Measurements from ENCODE around the gene NECTIN1. TPM values are rescaled to one million over a fixed set of nuclear protein-coding genes. Genes with fewer than 3 reads are reported as not detected.

Gene NECTIN1
- total RNA-seq, 1 donor = 12.7 TPM

GRCh38 chr11:119645018-119645417 lies 84.0 kb downstream of the NECTIN1 start:
- no peak for DNase-seq (ENCODE audit: low read depth in 2 of 3, low spot score in 2 of 3)

DNA sequence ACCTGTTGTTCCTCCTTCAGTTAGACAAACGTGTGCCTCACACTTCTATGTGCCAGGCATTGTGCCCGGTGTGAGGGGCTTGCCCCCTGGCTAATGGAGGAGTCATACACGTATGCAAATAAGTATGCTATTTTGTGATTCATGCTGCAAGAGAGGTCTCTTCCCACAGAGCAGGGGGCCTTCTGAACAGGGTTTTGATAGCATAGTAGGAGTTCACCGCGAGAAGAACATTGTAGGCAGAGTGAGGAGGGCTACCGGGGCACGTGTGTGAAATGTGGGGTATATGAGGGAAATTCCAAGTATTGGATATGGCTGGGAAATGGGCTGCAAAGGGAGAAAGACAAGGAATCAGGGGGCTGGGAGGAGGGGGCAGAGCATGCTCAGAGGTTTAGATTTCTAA lies 84.5 kb downstream of the NECTIN1 start:
- DNase-seq (ENCODE audit: low read depth in 2 of 3, low spot score in 2 of 3) = no peak

GRCh38 chr11:119643876-119644225 lies 85.1 kb downstream of the NECTIN1 start:
- DNase-seq (ENCODE audit: low read depth in 2 of 3, low spot score in 2 of 3) = no peak

DNA sequence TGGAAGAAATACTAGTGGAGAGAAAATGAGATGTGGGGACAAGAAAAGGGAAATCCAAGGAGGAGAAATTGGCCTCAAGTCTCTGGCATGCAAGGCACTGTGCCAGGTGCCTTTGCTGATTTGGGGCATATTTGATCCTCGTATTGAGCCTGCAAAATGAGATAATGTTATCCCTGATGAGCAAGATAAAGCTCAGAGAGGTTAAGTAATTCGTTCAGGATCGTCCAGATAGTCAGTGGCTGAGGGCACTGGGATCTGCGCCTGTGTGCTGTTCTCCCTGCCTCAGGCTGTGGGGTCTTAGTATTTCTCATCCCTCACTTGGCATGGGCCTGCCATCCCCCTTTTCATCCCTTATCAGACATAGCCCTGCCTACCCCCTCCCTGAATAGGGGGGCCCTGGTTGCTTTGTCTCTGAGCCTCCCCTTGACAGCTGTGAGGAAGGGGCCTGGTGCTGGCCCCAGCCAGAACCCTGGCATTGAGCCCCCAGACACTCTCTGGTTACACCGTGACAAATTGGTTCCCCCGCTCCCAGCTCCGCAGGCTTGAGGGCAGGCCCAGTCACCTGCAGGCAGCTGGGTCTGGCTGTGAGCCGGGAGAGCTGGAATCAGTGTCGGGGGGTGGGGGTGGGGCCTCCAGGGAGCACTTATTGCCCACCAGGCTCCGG lies 85.7 kb downstream of the NECTIN1 start:
- DNase-seq (ENCODE audit: low read depth in 2 of 3, low spot score in 2 of 3) = no peak

GRCh38 chr11:119641983-119642745 lies 86.8 kb downstream of the NECTIN1 start:
- peak in 2 of 3 donors; percentile 14 to 40 for DNase-seq (ENCODE audit: low read depth in 2 of 3, low spot score in 2 of 3)

GRCh38 chr11:119640541-119640940 lies 88.5 kb downstream of the NECTIN1 start:
- no peak for DNase-seq (ENCODE audit: low read depth in 2 of 3, low spot score in 2 of 3)

DNA sequence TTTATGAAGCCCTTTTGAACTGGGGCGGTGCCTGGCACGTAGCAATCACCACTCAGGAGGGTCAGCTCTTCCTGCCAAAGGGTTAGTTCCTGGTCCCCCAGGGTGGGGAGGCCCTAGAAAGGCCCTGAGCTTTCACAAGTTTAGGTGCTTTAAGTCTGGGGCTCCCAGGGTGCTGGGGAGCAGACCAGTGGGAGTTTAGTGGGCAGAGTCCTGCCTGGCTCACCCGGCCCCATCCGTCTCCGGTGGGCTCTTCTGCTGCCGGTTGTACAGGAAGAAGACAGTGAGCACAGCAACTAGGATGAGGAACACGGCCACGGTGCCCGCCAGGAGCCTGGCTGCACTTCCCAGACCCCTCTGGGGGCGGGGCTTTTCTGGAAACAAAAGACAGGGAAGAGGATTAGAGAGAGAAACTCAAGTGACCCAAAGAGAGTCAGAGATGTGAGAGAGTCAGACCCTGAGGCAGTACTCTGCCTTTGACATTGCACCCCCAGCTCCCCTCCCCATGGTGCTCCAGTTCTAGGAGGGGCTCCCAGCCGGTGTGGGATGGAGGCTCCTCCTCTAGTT lies 89.3 kb downstream of the NECTIN1 start:
- no peak for DNase-seq (ENCODE audit: low read depth in 2 of 3, low spot score in 2 of 3)

GRCh38 chr11:119638851-119639250 lies 90.1 kb downstream of the NECTIN1 start:
- DNase-seq (ENCODE audit: low read depth in 2 of 3, low spot score in 2 of 3) = no peak

GRCh38 chr11:119637481-119637880 lies 91.5 kb downstream of the NECTIN1 start:
- peak in 2 of 3 donors; percentile 11 to 28 for DNase-seq (ENCODE audit: low read depth in 2 of 3, low spot score in 2 of 3)

GRCh38 chr11:119635776-119636175 lies 93.2 kb downstream of the NECTIN1 start:
- DNase-seq (ENCODE audit: low read depth in 2 of 3, low spot score in 2 of 3) = no peak

DNA sequence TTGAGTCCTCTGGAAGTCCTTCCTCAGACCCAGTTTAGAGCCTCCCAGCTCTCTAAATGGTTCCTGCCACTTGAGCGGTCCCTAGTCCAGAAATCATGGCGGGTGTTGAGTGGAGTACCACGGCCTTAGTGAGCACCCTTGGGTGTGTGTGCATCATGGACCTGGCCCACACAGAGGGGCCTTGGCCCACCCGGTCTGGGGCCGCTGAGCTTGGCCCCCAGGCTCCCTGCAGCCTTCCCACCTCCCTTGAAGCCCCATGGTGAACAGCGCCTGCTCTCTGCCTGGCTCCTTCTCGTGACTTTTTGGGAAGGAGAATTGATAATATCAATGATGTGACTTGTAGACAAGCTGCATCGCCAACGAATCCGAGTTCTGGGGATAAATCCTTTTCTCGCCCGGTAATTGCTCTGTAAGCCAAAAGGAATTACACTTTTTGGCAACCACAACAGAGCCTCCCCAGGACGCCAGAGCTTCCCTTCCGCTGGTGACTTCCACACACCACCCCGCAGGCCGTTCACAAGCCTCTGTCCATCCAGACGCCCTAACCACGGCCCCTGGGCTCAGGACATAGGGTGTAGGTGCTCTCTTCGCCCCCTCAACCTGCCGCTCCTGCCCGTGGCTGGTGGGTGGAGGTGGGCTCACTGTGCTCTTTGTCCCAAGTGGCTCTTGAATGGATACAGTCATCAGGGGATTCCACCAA lies 93.8 kb downstream of the NECTIN1 start:
- no peak for DNase-seq (ENCODE audit: low read depth in 2 of 3, low spot score in 2 of 3)

GRCh38 chr11:119634301-119634700 lies 94.7 kb downstream of the NECTIN1 start:
- DNase-seq (ENCODE audit: low read depth in 2 of 3, low spot score in 2 of 3) = no peak

DNA sequence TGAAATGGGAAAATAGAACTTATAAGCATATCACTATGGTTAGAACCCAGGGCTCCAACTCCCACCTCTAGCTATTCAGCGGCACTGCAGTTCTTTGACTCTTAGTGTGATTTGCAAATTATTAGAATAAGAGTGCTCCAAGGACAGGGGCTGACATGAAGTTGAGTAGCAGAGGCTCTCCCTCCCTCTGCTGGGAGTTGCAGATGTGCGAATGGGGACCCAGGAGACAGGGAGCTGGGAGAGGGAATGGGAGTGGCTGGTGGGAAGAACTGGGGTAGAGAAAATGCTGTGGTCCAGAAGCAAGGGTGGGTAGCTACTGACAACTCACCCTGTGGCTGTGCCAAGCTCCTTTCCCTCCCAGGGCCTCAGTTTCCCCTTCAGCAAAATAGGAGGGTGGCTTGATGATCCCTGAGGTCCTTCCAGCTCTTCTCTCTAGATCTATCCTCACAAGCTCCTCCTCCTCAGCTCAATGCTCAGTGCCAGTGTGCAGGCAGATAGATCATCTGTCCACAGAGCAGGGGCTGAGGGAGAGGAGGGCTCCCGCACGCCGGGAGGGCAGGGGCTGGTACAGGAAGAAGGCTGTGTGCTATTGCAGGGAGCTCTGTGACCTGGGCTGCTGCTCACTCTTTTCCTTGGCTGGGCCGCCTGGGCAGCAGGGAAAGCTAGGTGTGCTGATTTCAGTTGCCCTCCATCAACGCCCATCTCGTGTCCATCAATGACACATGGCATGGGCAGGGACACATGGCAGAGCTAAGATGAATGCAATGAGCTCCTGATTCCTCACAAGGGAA lies 99.0 kb downstream of the NECTIN1 start:
- no peak for DNase-seq (ENCODE audit: low read depth in 2 of 3, low spot score in 2 of 3)

DNA sequence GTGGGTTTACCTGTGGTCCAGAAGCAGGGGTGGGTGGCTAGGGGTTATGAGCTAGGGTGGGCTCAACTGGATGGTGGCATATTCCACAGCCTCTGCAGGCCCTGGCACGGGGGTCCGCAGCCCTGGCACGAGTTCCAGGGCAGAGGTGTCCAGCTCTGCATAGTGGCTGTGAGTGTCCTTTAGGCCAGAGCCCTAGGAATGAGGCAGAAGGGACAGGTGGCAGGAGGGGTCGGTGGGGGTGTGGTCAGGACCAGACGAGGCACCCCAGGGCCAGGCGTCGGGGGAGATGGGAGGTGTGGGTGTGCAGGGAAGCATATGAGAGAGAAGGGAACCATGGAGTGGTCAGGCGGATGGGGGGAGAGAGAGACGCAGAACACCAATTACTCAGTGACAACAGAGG lies 99.9 kb downstream of the NECTIN1 start:
- no peak for DNase-seq (ENCODE audit: low read depth in 2 of 3, low spot score in 2 of 3)

- DNase-seq (ENCODE audit: low read depth in 2 of 3, low spot score in 2 of 3) = no peak
These were observed 101.7 kb downstream of the NECTIN1 start for GRCh38 chr11:119627286-119627685.

GRCh38 chr11:119626871-119627270 lies 102.1 kb downstream of the NECTIN1 start:
- DNase-seq (ENCODE audit: low read depth in 2 of 3, low spot score in 2 of 3) = no peak

- DNase-seq (ENCODE audit: low read depth in 2 of 3, low spot score in 2 of 3) = no peak
These were observed 102.7 kb downstream of the NECTIN1 start for GRCh38 chr11:119626197-119626841.

DNA sequence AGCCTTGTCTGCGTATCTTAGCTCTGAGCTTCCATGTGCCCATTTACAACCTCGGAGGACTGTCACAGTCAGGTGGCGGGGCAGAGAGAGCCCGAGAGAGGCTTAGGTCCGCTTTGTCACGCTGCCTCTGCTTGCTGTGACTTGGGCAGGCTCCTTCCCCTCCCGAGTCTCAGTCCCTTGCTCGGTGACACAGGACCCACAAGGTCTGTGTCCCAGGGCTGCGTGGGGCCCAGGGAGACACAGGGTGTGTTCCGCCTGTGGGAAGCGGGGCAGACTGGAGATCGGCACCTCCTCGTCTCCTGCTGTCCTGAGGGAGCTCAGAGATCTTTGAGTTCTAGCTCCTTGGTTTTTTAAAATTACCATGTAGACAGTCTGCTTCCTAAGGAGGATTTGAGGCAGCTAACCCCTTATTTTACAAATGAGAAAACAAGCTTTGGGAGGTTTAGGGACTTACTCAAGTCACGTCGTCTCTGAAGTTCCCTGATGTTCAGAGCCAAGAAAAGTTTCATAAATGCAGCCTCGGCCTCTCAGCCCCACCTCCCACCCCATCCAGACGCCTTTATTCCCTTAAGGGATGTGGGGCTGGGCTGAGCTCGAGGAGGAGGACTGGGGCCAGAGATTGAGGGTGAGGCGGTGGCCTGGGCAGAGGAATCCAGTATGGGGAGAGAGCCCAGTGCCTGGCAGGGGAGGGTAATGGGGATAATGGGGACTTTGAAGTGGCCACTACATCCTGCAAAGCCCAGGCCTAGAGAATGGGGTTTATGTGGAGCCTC lies 103.6 kb downstream of the NECTIN1 start:
- no peak for DNase-seq (ENCODE audit: low read depth in 2 of 3, low spot score in 2 of 3)

GRCh38 chr11:119624629-119625028 lies 104.4 kb downstream of the NECTIN1 start:
- no peak for DNase-seq (ENCODE audit: low read depth in 2 of 3, low spot score in 2 of 3)
